PC-3 (cell line): Measurements from ENCODE around the gene ST8SIA5. TPM values are rescaled to one million over a fixed set of nuclear protein-coding genes. Genes with fewer than 3 reads are reported as not detected.

Experiments
- ATAC-seq: fragments of 200-7000 bp; cut with Tn5 transposase; 2 replicates; pipeline ENCODE4 v1.9.1; 2020; ENCODE audit warnings: mild to moderate bottlenecking, moderate library complexity
- BruUV-seq: library from RNA; stranded (reverse); fragments of 400-500 nt; replicated peaks from 2 replicates; lab custom pipeline; 2021; lab: Mats Ljungman, UMichigan
- CTCF ChIA-PET: fragments of 300-600 bp; sonication (Branson Sonifier 250); formaldehyde crosslinking; loops from one replicate; lab custom pipeline; 2022; ENCODE audit warnings: antibody characterized with exemption; lab: Charles Lee
- POLR2A ChIA-PET: fragments of 300-600 bp; sonication (Branson Sonifier 250); formaldehyde crosslinking; loops from one replicate; lab custom pipeline; 2022; ENCODE audit warnings: antibody characterized with exemption; ENCODE audit not compliant: unreplicated experiment; lab: Charles Lee
- DNase-seq: peaks from one replicate; pipeline ENCODE4 v3.0.0-alpha.2; 2015
- H2AFZ ChIP-seq: fragments of 300-600 bp; sonication (generic); 2 replicates; pipeline ENCODE4 v1.6.0; 2016; ENCODE audit warnings: antibody characterized with exemption, low read length
- H3F3A ChIP-seq: fragments of 300-600 bp; sonication (generic); one replicate; pipeline ENCODE4 v1.6.0; 2017; ENCODE audit warnings: antibody characterized with exemption, low read length, control low read depth, mild to moderate bottlenecking; ENCODE audit not compliant: unreplicated experiment
- H3K27ac ChIP-seq: fragments of 300-600 bp; sonication (generic); 2 replicates; pipeline ENCODE4 v1.5.1; 2016; ENCODE audit warnings: mild to moderate bottlenecking, low read length
- H3K27me3 ChIP-seq: fragments of 300-600 bp; sonication (generic); 2 replicates; pipeline ENCODE4 v1.6.1; 2016; ENCODE audit warnings: low read length, mixed read lengths
- H3K36me3 ChIP-seq: fragments of 300-600 bp; sonication (generic); 2 replicates; pipeline ENCODE4 v1.6.1; 2016; ENCODE audit warnings: low read depth, mixed run types, low read length, mixed read lengths
- H3K4me1 ChIP-seq: fragments of 300-600 bp; sonication (generic); 2 replicates; pipeline ENCODE4 v1.5.1; 2016; ENCODE audit warnings: low read length; ENCODE audit not compliant: insufficient read depth
- H3K4me2 ChIP-seq: fragments of 300-600 bp; sonication (generic); 2 replicates; pipeline ENCODE4 v1.6.0; 2016; ENCODE audit warnings: low read length
- H3K4me3 ChIP-seq: fragments of 300-600 bp; sonication (generic); 2 replicates; pipeline ENCODE4 v1.5.1; 2016; ENCODE audit warnings: mild to moderate bottlenecking, low read length, mixed read lengths
- H3K79me2 ChIP-seq: fragments of 300-600 bp; sonication (generic); 2 replicates; pipeline ENCODE4 v1.6.1; 2017; ENCODE audit warnings: low read length, mixed read lengths
- H3K9ac ChIP-seq: fragments of 300-600 bp; sonication (generic); 2 replicates; pipeline ENCODE4 v1.6.0; 2016; ENCODE audit warnings: mild to moderate bottlenecking, low read length
- H3K9me2 ChIP-seq: fragments of 300-600 bp; sonication (generic); replicated peaks from 2 replicates; pipeline ENCODE4 v1.6.1; 2016; ENCODE audit warnings: mixed run types, low read length, mixed read lengths
- H3K9me3 ChIP-seq: fragments of 300-600 bp; sonication (generic); 2 replicates; pipeline ENCODE4 v1.6.1; 2016; ENCODE audit warnings: low read length, mixed read lengths
- H4K20me1 ChIP-seq: fragments of 300-600 bp; sonication (generic); 2 replicates; pipeline ENCODE4 v1.6.1; 2016; ENCODE audit warnings: low read length, mixed read lengths
- CTCF ChIP-seq: fragments of 300-600 bp; sonication (generic); conservative IDR thresholded peaks from 2 replicates; pipeline ENCODE4 v1.5.1; 2017; ENCODE audit warnings: antibody characterized with exemption, low read depth, mild to moderate bottlenecking, low read length
- EZH2 ChIP-seq: fragments of 300-600 bp; sonication (generic); IDR thresholded peaks from one replicate; pipeline ENCODE4 v1.6.1; 2017; ENCODE audit warnings: antibody characterized with exemption, mild to moderate bottlenecking, low read length; ENCODE audit not compliant: unreplicated experiment
- EZH2phosphoT487 ChIP-seq: fragments of 300-600 bp; sonication (generic); IDR thresholded peaks from 2 replicates; pipeline ENCODE4 v1.6.1; 2018; ENCODE audit warnings: mild to moderate bottlenecking, antibody characterized with exemption, low read length, borderline replicate concordance
- intact Hi-C: fragments of 100-400 bp; cut with micrococcal nuclease; formaldehyde crosslinking; loops from 2 replicates; pipeline ENCODE4 v1.9.0; 2023
- total RNA-seq: library from RNA; depleted of rRNA; stranded (reverse); fragments of >200 nt; gene quantifications from 2 replicates; pipeline ENCODE4 v1.2.3, GENCODE V29; 2014

The ST8SIA5 gene
- total RNA-seq, 1 experiment from 2014 or later = 0.04 TPM

GRCh38 chr18:46768166-46768921, 11.5 kb upstream of the ST8SIA5 start:
- no peaks in the 10 kb centered on the region for H3K36me3 ChIP-seq
- DNase-seq (no peak), ATAC-seq (no peak)
- intact Hi-C loops = no loop called here
- ChIA-PET CTCF (no interaction called here), POLR2A (no interaction called here)
- no TSS peak for BruUV-seq
- H2AFZ ChIP-seq = no peak overlapping the region
- no peak overlapping the region for H3K4me3 ChIP-seq
- no peaks in the 10 kb centered on the region for H3K9me2 ChIP-seq
- no peaks in the 10 kb centered on the region for H3F3A ChIP-seq
- no peaks in the 10 kb centered on the region for H4K20me1 ChIP-seq
- no peaks in the 10 kb centered on the region for H3K9me3 ChIP-seq
- no peak overlapping the region for H3K9ac ChIP-seq
- no peak overlapping the region for H3K4me2 ChIP-seq
- TF ChIP-seq EZH2 = no peak
- TF ChIP-seq EZH2phosphoT487 = no peak
- no peak for TF ChIP-seq CTCF
- H3K79me2 ChIP-seq = no peaks in the 10 kb centered on the region
- H3K27ac ChIP-seq = no peak overlapping the region
- H3K4me1 ChIP-seq = no peaks in the 10 kb centered on the region
- H3K27me3 ChIP-seq = no peaks in the 10 kb centered on the region

- ChIA-PET CTCF (no interaction called here), POLR2A (no interaction called here)
- intact Hi-C loops = no loop called here
- Histone ChIP-seq H2AFZ (no peak overlapping the region), H3K4me3 (no peak overlapping the region), H3K79me2 (no peaks in the 10 kb centered on the region), H3K27me3 (no peaks in the 10 kb centered on the region), H3K9me2 (no peaks in the 10 kb centered on the region), H3K36me3 (no peaks in the 10 kb centered on the region), H3K4me2 (no peak overlapping the region), H3F3A (no peaks in the 10 kb centered on the region), H4K20me1 (no peaks in the 10 kb centered on the region), H3K9me3 (no peaks in the 10 kb centered on the region), H3K27ac (no peak overlapping the region), H3K4me1 (no peaks in the 10 kb centered on the region), H3K9ac (no peak overlapping the region)
- no TSS peak for BruUV-seq
- TF ChIP-seq EZH2 (no peak), CTCF (no peak)
- no peak for ATAC-seq
- DNase-seq = no peak
Measured at GRCh38 chr18:46767217-46767616, 10.4 kb upstream of the ST8SIA5 start.

GRCh38 chr18:46764586-46764985, 7.7 kb upstream of the ST8SIA5 start:
- CTCF ChIA-PET = no interaction called here
- Histone ChIP-seq H2AFZ (no peak overlapping the region), H3K36me3 (no peaks in the 10 kb centered on the region), H4K20me1 (no peaks in the 10 kb centered on the region), H3K27me3 (no peaks in the 10 kb centered on the region), H3K9ac (no peak overlapping the region), H3F3A (no peaks in the 10 kb centered on the region), H3K9me3 (no peaks in the 10 kb centered on the region), H3K4me2 (no peak overlapping the region), H3K9me2 (no peaks in the 10 kb centered on the region), H3K27ac (no peak overlapping the region), H3K79me2 (no peaks in the 10 kb centered on the region), H3K4me3 (no peak overlapping the region), H3K4me1 (no peaks in the 10 kb centered on the region)
- BruUV-seq = no TSS peak
- ATAC-seq (no peak), DNase-seq (no peak)
- TF ChIP-seq EZH2 (no peak), CTCF (no peak), EZH2phosphoT487 (no peak)
- POLR2A ChIA-PET = no interaction called here
- intact Hi-C loops = no loop called here
